Activated naive CD8-positive, alpha-beta T cell treated with anti-CD3 and anti-CD28 coated beads, Interleukin-2, amount 50 U/mL, for 24 hours (primary cell): Measurements from ENCODE around the gene NQO2.
A peak's percentile ranks its signal among the peaks of the same experiment; 100 is the strongest.

Source experiments
- ATAC-seq: fragments of 150-1000 bp; cut with Tn5 transposase; one replicate; pipeline ENCODE4 v1.10.0; 2021
- DNase-seq: peaks from one replicate; pipeline ENCODE4 v3.0.0; 2021
- H3K27ac Mint-ChIP-seq: one replicate; pipeline ENCODE4 v1.8.0; 2021; ENCODE audit warnings: mild to moderate bottlenecking, mixed read lengths
- H3K27me3 Mint-ChIP-seq: one replicate; pipeline ENCODE4 v1.8.0; 2021; ENCODE audit warnings: mixed read lengths
- H3K36me3 Mint-ChIP-seq: one replicate; pipeline ENCODE4 v1.8.0; 2021; ENCODE audit warnings: low read depth, mixed read lengths
- H3K4me1 Mint-ChIP-seq: one replicate; pipeline ENCODE4 v1.8.0; 2021; ENCODE audit warnings: mixed read lengths
- H3K4me3 Mint-ChIP-seq: one replicate; pipeline ENCODE4 v1.8.0; 2021; ENCODE audit warnings: mild to moderate bottlenecking, moderate library complexity, mixed read lengths
- H3K9me3 Mint-ChIP-seq: one replicate; pipeline ENCODE4 v1.8.0; 2021; ENCODE audit warnings: mixed read lengths

Gene NQO2

DNA sequence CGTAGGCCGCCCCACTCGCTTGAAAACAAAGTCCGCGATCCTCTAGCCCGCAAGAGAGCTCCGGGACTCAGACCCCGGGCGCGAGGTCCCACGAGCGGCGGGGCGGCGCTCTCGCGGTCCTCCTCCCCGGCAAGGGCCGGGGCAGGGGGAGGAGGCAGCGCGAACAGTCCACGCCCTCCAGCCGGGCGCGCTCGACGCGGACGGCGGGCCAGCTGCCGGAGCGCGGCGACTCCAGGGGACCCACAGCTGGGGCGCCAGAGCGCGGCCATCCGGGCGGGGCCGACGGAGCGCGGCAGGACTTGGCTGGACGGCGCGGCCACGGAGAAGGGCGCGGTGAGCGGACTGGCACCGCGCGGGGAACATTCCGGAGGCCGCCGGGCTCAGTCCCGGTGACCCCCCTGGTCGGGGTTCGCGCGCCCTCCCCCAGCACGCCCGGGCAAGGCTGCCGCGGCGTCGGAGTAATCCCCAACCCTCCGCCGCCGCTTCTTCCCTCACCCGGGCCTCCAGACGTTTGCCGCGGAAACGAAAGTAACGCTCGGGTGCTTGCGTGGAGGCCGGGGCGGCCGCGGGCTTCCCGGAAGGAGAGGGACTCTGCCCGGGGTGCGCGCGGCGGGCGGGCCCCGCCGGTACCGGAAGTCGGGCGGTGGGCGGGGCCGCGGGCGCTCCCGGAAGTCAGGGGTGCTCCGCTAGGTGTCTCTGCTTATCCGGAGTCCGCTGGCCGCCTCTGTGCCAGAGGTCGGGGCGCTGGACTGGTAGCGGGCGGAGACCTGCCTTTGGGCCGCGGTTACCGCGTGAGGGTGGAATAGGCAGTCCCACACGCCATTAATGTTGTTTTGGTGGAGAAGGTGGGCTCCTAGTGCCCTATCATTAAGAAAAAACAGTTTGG, 68.9 kb downstream of the NQO2 start, which contains the start of gene RIPK1:
RIPK1 (plus strand) TSS at position 166 of the 886 bp plus-strand sequence. CDS start 8,330 bp downstream, outside the sequence.
- Mint-ChIP-seq H3K4me3 (peak within 1 kb of the TSS; percentile 91), H3K9me3 (no peaks in the 10 kb centered on the region), H3K27ac (peak within 1 kb of the TSS; percentile 92), H3K4me1 (peaks cover 54% of the 10 kb centered on the region), H3K36me3 (peaks cover 13% of the 10 kb centered on the region), H3K27me3 (peaks cover 1% of the 10 kb centered on the region)
- peak; percentile 97 for DNase-seq
- ATAC-seq, result peak; percentile 83
